A549 treated with ZK216348 at 1 μM for 4 hours (cell line): Measurements from ENCODE around the gene RILPL1. TPM values are rescaled to one million over a fixed set of nuclear protein-coding genes. Genes with fewer than 3 reads are reported as not detected.

ENCODE experiments used
- total RNA-seq: library from RNA; stranded (reverse); fragments of 200-300 nt; extraction: Qiagen RNA extraction; gene quantifications from 5 replicates; pipeline ENCODE4 v1.2.3, GENCODE V29; 2022; ENCODE audit warnings: low read depth

RILPL1 gene, protein sequence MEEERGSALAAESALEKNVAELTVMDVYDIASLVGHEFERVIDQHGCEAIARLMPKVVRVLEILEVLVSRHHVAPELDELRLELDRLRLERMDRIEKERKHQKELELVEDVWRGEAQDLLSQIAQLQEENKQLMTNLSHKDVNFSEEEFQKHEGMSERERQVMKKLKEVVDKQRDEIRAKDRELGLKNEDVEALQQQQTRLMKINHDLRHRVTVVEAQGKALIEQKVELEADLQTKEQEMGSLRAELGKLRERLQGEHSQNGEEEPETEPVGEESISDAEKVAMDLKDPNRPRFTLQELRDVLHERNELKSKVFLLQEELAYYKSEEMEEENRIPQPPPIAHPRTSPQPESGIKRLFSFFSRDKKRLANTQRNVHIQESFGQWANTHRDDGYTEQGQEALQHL
- total RNA-seq = 7.4 to 15.6 TPM (median 14.1 TPM) in 5 replicates

DNA sequence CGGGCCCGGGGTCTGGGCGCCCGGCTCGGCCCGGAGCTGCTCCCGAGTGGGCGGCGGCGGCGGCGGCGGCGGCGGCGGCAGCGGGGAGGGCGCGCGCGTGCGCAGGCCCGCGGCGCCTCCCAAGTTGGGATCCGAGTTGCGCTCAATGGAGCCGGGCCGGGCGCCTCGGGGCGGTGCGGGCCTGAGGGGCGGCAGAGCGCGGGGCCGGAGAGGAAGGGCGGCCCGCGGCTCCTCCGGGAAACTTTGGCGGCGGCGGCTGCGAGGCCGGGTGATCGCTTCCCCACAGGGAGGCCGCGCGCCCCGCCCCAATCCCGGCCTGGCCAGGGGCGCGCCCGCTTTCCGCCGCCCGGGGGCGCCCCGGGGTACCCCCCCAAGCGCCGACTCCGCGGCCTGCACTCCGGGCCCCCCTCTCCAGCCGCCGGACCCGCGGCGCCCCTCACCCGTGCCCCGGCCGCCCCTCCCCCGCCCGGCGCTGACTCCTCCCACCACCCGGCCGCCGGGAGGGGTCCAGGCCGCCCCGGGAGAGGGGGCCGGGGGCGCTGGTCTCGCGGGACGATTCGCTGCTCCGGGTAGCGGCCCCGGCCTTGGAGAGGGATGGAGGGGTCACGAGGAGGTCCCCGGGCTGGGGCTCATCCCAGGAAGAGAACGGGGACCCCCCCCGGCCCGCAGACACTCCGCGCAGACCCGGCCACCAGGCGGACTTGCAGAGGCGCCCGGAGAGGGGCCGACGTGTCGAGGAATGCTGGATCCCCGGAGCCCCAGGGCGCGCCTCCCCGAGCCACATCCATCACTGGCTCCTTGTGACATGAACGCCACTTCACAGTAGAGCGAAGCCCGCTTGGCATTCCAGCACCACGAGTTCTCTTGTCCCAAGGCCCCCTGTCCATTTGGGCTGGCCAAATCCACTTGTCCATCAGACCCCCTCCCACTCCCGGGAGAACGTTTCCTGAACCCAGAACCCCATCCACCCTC is at the start of gene RILPL1:
Gene RILPL1 (minus strand): TSS at position 48 of the 972 bp plus-strand sequence. CDS start 237 bp downstream, outside the sequence.

DNA sequence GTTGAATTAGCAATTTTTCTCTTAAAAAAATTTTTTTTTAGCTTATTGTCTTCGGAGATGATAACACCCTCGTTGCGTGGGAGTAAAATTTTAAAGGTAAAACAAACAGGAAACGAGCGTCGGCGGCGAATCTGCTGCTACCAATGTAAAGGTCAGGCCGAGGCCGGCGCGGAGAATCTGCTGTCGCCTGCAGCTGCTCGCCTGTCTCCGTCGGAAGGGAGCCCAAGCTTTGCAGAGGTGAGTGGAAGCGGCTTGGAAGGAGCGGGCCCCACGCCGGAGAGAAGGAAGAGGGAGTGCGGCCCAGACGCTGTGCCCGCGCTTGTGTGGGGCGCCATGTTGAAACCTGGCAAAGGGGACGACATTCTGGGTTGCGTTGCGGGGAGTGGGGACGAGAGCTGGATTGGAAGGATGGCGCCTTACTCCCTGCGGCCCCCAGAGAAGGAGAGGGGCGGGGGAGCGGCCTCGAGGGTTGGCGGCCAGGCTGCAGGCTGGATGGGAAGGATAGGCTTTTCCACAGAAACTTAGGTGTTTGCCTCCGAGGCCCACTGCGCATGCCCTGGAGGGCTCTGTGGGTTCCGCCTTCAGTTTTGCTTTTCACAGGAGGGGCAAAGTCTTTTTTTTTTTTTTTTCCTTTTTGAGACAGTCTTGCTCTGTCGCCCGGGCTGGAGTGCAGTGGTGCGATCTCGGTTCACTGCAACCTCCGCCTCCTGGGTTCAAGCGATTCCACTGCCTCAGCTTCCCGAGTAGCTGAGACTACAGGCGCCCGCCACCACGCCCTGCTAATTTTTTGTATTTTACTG is 75.3 kb downstream of the RILPL1 start, which contains the start of gene SNRNP35:
Gene SNRNP35 (plus strand): TSS at position 160 of the 800 bp plus-strand sequence. CDS start 7,402 bp downstream, outside the sequence.

DNA sequence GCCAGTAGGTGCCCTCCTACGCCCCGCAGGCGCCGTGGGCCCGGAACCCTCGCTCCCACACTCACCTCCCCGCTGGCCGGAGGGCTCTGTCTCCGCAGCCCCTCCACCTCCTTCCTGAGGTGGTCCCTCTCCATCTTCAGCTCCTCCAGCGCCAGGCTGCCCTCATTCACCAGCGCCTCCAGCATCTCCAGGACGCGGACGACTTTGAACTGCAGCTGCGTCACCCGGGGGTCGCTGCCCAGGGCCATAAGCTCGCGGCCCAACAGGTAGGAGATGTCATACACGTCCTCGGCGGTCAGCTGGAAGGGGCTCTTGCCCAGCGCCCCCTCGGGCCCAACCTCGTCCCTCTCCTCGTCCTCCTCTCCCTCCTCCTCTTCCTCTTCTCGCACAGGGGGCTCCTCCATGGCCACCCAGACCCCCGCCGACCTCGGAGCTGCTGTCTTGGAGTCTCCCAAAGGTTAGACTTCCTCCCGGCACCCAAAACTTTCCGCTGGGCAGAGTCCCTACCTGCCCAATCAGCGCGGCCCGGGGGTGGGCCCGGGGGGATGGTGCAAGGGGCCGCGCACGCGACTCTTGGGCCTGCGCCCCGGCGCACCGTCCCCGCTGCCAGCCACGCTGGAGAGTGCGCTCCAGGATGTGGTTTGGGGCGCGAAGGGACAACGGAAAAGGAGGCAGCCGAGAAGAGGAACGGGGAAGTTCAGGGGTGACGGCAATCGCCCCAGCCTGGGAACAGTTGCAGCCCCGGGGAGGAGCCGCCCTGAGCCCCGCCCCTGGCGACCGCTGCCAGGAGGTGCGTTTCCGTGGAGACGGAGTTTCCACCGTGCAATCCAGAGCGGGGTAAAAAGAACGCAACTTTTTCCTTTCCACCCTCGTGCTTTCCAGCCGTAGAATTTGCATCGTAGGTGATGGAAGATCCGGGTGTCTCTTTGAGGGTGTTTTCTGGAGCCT is 97.2 kb downstream of the RILPL1 start, which contains the start of gene RILPL2:
Gene RILPL2 (minus strand): TSS at position 668 of the 948 bp plus-strand sequence. CDS start 264 bp downstream, at position 404.

Other genes starting within 250 kb of the RILPL1 start
- 17.0 to 29.4 TPM (median 24.2 TPM) in 5 replicates for gene SBNO1, start 168.9 kb downstream of the RILPL1 start, total RNA-seq
- 57.6 to 67.2 TPM (median 60.3 TPM) in 5 replicates for gene KMT5A, start 149.6 kb downstream of the RILPL1 start, total RNA-seq
- 1.5 to 2.1 TPM (median 1.7 TPM) in 5 replicates for gene RILPL2, start 97.0 kb downstream of the RILPL1 start, total RNA-seq
- 18.8 to 23.1 TPM (median 21.0 TPM) in 5 replicates for gene SNRNP35, start 75.6 kb downstream of the RILPL1 start, total RNA-seq
- 142 to 197 TPM (median 194 TPM) in 5 replicates for gene TMED2, start 50.8 kb upstream of the RILPL1 start, total RNA-seq
- 30.7 to 36.3 TPM (median 33.3 TPM) in 5 replicates for gene DDX55, start 68.4 kb upstream of the RILPL1 start, total RNA-seq
- 30.5 to 40.3 TPM (median 33.0 TPM) in 5 replicates for gene EIF2B1, start 100.0 kb upstream of the RILPL1 start, total RNA-seq
- 17.2 to 38.8 TPM (median 27.2 TPM) in 5 replicates for gene GTF2H3, start 100.1 kb upstream of the RILPL1 start, total RNA-seq
- gene TCTN2, start 137.4 kb upstream of the RILPL1 start, total RNA-seq = 11.1 to 14.6 TPM (median 13.6 TPM) in 5 replicates
- 16.0 to 26.4 TPM (median 21.3 TPM) in 5 replicates for gene ATP6V0A2, start 178.6 kb upstream of the RILPL1 start, total RNA-seq
- 0.06 to 0.15 TPM (median 0.13 TPM) in 5 replicates for gene DNAH10, start 228.6 kb upstream of the RILPL1 start, total RNA-seq